GM19324 (cell line): ENCODE data around the gene CAPN5.

Source experiments
- ATAC-seq: cut with Tn5 transposase; IDR thresholded peaks from one replicate; pipeline ENCODE4 v1.9.1; 2021; ENCODE audit warnings: mild to moderate bottlenecking, moderate library complexity; ENCODE audit not compliant: unreplicated experiment, low FRiP score

CAPN5 gene

GRCh38 chr11:77112641-77113381 lies 46.0 kb downstream of the CAPN5 start:
- ATAC-seq, result no peak

GRCh38 chr11:77113382-77114088 lies 46.8 kb downstream of the CAPN5 start:
- ATAC-seq, result no peak

- ATAC-seq, result no peak
These were observed 47.3 kb downstream of the CAPN5 start for GRCh38 chr11:77114089-77114463.

DNA sequence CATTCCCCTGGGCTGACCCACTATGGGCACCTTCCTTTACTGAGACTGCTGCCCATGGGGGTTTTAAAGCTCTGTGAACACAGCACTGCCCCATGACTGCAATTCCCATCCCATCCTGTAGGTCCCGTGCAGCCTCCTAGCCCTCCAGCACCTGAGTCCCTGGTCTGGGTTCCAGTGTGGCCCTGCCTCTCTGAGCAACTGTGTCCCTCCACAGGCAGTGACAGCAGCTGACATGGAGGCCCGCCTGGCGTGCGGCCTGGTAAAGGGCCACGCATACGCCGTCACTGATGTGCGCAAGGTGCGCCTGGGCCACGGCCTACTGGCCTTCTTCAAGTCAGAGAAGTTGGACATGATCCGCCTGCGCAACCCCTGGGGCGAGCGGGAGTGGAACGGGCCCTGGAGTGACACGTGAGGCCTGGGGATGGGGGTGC lies 48.4 kb downstream of the CAPN5 start:
- no peak for ATAC-seq

DNA sequence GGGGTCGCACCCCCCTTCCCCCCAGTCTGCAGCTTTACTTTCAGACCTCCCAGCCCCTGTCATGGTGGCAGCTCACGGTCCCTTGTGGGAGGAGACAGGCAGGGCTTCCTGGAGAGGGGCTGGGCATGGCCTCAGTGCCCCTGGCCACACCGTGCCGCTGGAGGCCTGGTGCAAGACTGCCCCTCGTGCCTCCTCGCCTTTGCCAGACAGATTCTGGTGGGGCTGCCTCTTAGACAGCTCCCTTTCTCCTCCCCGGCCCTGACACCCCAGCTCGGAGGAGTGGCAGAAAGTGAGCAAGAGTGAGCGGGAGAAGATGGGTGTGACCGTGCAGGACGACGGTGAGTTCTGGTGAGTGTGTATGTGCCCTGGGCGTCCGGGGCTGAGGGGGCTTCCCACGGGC lies 49.2 kb downstream of the CAPN5 start:
- ATAC-seq, result no peak

DNA sequence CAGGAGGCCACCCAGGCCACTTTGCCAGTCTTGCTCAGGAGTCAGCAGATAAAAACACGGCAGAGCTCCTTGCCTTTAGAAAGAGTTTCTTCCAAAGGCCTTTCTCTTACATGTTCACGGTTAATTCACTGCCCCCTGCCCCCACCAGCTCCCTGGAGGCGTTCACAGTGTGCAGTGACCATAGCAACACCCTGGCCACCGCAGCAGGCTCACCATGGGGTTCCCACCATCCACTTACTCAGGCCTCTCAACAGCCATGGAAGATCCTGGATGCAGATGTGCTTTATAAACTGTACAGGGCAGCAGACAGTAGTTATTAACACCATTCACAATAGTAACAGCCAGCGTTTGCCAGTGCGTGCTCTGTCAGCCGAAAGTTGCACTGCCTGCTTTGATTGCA lies 50.7 kb downstream of the CAPN5 start:
- ATAC-seq, result no peak

DNA sequence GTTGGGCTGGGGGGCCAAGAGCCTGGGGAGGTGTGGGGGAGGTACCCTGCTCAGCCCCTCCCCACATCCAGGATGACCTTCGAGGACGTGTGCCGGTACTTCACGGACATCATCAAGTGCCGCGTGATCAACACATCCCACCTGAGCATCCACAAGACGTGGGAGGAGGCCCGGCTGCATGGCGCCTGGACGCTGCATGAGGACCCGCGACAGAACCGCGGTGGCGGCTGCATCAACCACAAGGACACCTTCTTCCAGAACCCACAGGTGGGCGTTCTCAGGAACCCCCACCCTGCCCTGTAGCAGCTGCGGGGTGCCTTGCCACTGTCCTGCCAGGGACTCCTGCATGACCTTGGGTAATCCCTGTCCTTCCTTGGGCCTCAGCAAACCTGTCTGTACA lies 51.3 kb downstream of the CAPN5 start:
- ATAC-seq, result no peak

- no peak for ATAC-seq
These were observed 52.2 kb downstream of the CAPN5 start for GRCh38 chr11:77118971-77119370.

- ATAC-seq, result no peak
These were observed 52.8 kb downstream of the CAPN5 start for GRCh38 chr11:77119531-77119936.

DNA sequence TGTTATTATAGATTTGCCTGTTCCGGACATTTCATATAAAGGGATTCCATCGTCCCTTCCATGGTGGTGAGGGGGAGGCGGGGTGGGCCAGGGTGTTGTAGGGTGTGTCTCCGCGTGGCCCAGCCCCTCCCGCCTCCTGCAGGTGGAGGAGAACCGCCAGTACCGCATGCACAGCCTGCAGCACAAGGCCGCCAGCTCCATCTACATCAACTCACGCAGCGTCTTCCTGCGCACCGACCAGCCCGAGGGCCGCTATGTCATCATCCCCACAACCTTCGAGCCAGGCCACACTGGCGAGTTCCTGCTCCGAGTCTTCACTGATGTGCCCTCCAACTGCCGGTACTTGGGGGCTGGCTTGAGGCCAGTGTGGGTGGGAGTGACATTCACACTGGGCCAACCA lies 53.8 kb downstream of the CAPN5 start:
- no peak for ATAC-seq

- no peak for ATAC-seq
These were observed 54.4 kb downstream of the CAPN5 start for GRCh38 chr11:77121096-77121640.

- ATAC-seq, result no peak
These were observed 55.3 kb downstream of the CAPN5 start for GRCh38 chr11:77121876-77122575.

GRCh38 chr11:77122576-77123212 lies 55.9 kb downstream of the CAPN5 start:
- no peak for ATAC-seq

- ATAC-seq, result no peak
These were observed 56.8 kb downstream of the CAPN5 start for GRCh38 chr11:77123591-77123990.

- ATAC-seq, result no peak
These were observed 57.3 kb downstream of the CAPN5 start for GRCh38 chr11:77124041-77124440.

DNA sequence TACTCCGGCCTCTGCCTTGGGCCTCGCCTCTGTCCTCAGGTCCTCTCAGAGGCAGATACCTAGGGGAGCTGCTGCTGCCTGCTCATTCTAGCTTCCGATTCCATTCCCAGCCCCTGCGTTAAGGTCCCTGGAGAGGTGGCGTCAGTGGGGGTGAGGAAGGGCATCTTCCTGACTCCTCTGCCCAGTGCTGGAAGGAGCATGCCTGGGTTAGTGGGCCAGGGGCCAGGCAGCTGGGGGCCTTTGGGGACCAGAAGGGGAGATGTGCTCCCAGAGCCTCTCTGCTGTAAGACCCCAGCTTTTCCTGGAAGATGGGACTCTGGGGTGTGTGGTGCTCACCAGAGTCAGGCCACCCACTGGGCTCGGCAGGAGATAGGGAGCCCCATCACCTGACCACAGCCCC lies 57.7 kb downstream of the CAPN5 start:
- no peak for ATAC-seq

DNA sequence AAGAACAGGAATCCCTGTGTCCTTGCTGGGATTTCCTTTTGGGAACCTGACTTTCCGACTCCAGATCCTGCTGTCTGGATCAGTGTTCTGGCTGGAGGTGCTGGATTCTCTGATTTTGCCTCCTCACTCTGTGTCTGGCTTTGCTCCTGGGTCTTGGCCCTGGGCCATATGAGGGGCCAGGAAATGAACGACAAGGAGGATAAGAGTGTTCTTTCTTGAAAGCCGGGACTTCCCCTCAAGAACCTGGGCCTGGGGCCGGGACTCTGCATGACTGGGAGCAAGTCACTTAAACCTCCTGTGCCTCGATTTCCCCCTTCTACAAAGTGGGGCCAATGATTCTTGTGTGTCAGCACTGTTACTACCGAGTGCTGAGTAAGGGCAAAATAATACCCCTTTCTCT lies 58.4 kb downstream of the CAPN5 start:
- no peak for ATAC-seq

DNA sequence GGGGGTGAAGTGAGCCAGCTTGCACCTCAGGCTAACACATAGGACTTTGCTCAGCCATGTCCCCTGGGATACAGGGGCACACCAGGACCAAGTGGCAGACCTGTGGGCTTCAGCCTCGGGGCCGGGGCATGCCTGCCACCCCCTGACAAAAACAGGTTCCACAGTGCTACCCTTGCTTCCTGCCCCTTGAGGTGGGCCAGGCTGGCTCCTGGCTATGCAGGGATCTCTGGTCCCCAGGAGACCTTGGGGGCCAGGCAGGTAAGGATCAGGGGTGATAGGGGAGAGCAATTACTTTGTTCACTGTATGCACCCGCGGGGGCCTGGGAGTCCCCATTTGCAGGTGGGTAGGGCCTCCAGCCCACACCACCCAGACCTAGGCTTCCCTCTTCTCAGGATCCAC lies 58.9 kb downstream of the CAPN5 start:
- ATAC-seq, result no peak

DNA sequence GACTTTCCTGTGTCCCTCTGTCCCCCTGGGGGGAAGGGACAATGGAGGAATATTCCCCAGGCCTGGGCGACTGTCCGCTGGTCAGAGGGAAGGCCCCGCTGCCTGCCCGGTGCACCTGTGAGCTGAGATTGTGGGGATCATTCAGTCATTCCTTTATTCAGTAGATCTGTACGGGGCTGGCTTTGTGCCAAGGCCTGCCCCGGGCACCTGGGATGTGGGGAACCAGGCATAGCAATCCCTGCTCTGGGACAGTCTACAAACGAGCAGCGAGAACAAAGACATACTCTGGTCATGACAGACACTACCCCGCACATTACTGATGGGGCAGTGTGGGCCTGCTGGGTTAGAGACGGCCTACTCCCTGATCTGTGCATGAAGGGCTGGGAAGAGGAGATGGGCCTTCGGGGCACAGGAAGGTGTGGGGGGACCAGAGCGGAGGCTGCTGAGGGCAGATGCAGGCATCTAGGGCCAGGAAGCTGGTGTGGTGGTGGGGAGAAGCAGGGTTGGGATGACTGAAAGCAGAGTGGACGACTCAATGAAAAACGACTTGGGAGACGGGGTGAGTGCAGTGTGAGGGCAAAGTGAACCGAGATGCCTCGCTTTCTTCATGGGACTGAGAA lies 59.5 kb downstream of the CAPN5 start:
- no peak for ATAC-seq

GRCh38 chr11:77126861-77127234 lies 60.1 kb downstream of the CAPN5 start:
- no peak for ATAC-seq
